Activated CD4-positive, alpha-beta memory T cell treated with anti-CD3 and anti-CD28 coated beads for 36 hours (primary cell): ENCODE measurements around the gene DRGX. TPM values are rescaled to one million over a fixed set of nuclear protein-coding genes. Genes with fewer than 3 reads are reported as not detected.

Experiments used
- CTCF ChIA-PET: fragments of 350-600 bp; sonication (Branson Sonifier 250); formaldehyde crosslinking; loops from one replicate; lab custom pipeline; 2021; ENCODE audit warnings: antibody characterized with exemption, inconsistent platforms; lab: Charles Lee
- POLR2A ChIA-PET: fragments of 350-600 bp; sonication (Branson Sonifier 250); formaldehyde crosslinking; loops from one replicate; lab custom pipeline; 2021; ENCODE audit warnings: antibody characterized with exemption; lab: Charles Lee
- DNase-seq: peaks from one replicate; pipeline ENCODE4 v3.0.0-alpha.2; 2020
- H3K27ac Mint-ChIP-seq: one replicate; pipeline ENCODE4 v1.8.0; 2021; ENCODE audit warnings: mixed read lengths
- H3K27me3 Mint-ChIP-seq: one replicate; pipeline ENCODE4 v1.8.0; 2021; ENCODE audit warnings: mixed read lengths
- H3K36me3 Mint-ChIP-seq: one replicate; pipeline ENCODE4 v1.8.0; 2021; ENCODE audit warnings: mixed read lengths
- H3K4me1 Mint-ChIP-seq: one replicate; pipeline ENCODE4 v1.8.0; 2021; ENCODE audit warnings: low read depth, mixed read lengths
- H3K4me3 Mint-ChIP-seq: one replicate; pipeline ENCODE4 v1.8.0; 2021; ENCODE audit warnings: mild to moderate bottlenecking, mixed read lengths
- H3K9me3 Mint-ChIP-seq: one replicate; pipeline ENCODE4 v1.8.0; 2021; ENCODE audit warnings: mixed read lengths
- intact Hi-C: fragments of 100-400 bp; cut with micrococcal nuclease; formaldehyde crosslinking; loops from one replicate; pipeline ENCODE4 v1.15.1; 2023
- total RNA-seq, 2 experiments: library from RNA; stranded (reverse); gene quantifications; one replicate each; pipeline ENCODE4 v1.2.3, GENCODE V29; 2021

Gene DRGX
- total RNA-seq, 2 experiments from 2014 or later, result not detected

GRCh38 chr10:49353895-49354566, 41.9 kb downstream of the DRGX start:
- Mint-ChIP-seq H3K36me3 (peaks cover 4% of the 10 kb centered on the region), H3K4me3 (no peak overlapping the region), H3K27me3 (peaks cover 4% of the 10 kb centered on the region), H3K27ac (no peak overlapping the region), H3K4me1 (peaks cover 5% of the 10 kb centered on the region), H3K9me3 (peaks cover 12% of the 10 kb centered on the region)
- ChIA-PET CTCF (no interaction called here), POLR2A (no interaction called here)
- no peak for DNase-seq
- intact Hi-C loops, result no loop called here

DNA sequence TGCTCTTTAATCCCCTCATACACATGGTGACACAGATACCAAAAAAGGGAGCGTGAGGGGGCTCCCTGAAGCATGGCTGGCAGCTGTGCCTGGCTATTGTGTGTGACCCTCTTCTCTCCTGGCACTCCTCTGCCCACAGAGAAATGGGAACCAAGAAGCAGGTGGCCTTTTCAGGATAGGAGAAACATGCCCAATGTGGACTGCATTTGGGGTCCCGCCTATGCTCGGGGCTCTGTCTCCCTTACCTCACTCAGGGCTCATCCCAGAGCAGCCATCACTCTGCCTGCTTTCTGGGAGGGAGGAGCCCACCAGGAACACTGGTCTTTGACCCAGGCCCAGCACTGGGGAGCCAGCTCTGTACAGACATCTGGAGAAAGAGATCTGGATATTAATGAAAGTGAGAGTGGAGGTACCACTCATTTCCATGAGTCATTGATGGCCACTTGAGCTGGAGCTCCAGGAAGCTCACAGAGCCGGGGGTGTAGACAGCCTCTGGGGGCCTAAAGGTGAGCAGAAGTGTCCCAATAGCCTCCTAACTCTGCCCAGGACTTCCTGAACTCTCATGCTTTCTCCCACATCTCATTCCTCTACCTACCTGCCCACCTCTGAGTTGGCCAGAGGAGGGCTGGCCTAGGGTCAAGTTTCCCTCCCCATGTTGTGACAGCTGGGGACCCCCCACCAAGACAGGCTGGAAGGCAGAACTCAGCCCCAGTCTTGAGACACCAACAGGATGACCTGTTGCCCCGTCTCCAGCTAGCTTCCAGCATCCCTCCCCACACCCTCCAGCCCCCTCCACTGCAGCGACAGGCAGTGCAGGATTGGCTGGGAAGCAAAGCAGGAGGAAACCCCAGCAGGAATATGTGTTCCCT, 42.6 kb downstream of the DRGX start:
- H3K4me3 Mint-ChIP-seq, result no peak overlapping the region
- H3K27ac Mint-ChIP-seq, result no peak overlapping the region
- peaks cover 5% of the 10 kb centered on the region for H3K4me1 Mint-ChIP-seq
- intact Hi-C loops, result no loop called here
- H3K27me3 Mint-ChIP-seq, result no peaks in the 10 kb centered on the region
- no peak for DNase-seq
- H3K36me3 Mint-ChIP-seq, result peaks cover 4% of the 10 kb centered on the region
- CTCF ChIA-PET, result no interaction called here
- POLR2A ChIA-PET, result no interaction called here
- peaks cover 12% of the 10 kb centered on the region for H3K9me3 Mint-ChIP-seq

DNA sequence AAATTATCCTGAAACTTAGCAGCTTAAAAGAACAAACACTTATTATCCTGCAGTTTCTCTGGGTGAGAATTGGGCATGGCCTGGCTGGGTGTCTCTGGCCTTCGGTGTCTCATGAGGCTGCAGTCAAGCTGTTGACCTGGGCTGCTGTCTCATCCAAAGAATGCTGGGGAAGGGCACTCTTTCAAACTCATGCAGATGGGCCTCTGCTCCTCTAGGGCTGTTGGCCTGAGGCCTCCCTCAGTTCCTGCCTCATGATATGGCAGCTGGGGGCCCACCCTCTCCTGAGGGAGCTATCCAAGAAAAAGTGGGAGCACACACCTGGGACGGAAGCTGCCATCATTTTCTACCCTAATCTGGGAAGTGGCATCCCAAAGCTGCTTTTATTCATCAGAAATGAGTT, 43.6 kb downstream of the DRGX start:
- Mint-ChIP-seq H3K27me3 (no peaks in the 10 kb centered on the region), H3K4me3 (no peak overlapping the region), H3K27ac (no peak overlapping the region), H3K4me1 (peaks cover 5% of the 10 kb centered on the region), H3K9me3 (peaks cover 12% of the 10 kb centered on the region), H3K36me3 (peaks cover 4% of the 10 kb centered on the region)
- no peak for DNase-seq
- ChIA-PET CTCF (no interaction called here), POLR2A (no interaction called here)
- intact Hi-C loops, result no loop called here

DNA sequence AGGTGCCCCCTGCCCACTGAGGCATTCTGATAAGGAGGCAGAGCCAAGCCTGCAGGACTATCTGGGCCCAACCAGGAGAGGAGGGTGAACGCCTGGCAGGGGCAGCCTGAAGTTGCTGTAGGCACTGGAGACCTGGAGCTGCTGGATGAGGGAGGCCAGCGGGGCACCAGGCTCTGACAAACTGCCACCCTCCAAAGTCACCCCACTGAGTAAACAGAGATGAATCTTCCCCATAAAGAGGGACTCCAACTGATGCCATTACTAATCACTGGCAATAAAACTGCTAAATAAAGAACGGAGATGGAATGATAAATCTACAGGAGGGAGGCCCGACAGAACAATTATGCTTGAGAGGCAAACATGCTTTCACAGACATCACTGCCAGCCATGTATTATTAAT, 44.2 kb downstream of the DRGX start:
- H3K4me1 Mint-ChIP-seq, result peaks cover 2% of the 10 kb centered on the region
- no peak overlapping the region for H3K4me3 Mint-ChIP-seq
- H3K27ac Mint-ChIP-seq, result no peak overlapping the region
- H3K9me3 Mint-ChIP-seq, result peaks cover 12% of the 10 kb centered on the region
- ChIA-PET POLR2A (no interaction called here), CTCF (no interaction called here)
- peaks cover 4% of the 10 kb centered on the region for H3K36me3 Mint-ChIP-seq
- DNase-seq, result no peak
- H3K27me3 Mint-ChIP-seq, result no peaks in the 10 kb centered on the region
- intact Hi-C loops, result no loop called here

- intact Hi-C loops, result no loop called here
- H3K4me1 Mint-ChIP-seq, result no peaks in the 10 kb centered on the region
- DNase-seq, result no peak
- ChIA-PET CTCF (no interaction called here), POLR2A (no interaction called here)
- peaks cover 4% of the 10 kb centered on the region for H3K36me3 Mint-ChIP-seq
- peaks cover 12% of the 10 kb centered on the region for H3K9me3 Mint-ChIP-seq
- H3K27ac Mint-ChIP-seq, result no peak overlapping the region
- H3K4me3 Mint-ChIP-seq, result no peak overlapping the region
- no peaks in the 10 kb centered on the region for H3K27me3 Mint-ChIP-seq
Measured at GRCh38 chr10:49350846-49351532, 44.9 kb downstream of the DRGX start.

GRCh38 chr10:49350138-49350537, 45.8 kb downstream of the DRGX start:
- H3K36me3 Mint-ChIP-seq, result peaks cover 4% of the 10 kb centered on the region
- CTCF ChIA-PET, result no interaction called here
- no peak overlapping the region for H3K4me3 Mint-ChIP-seq
- POLR2A ChIA-PET, result no interaction called here
- no peak for DNase-seq
- no peaks in the 10 kb centered on the region for H3K27me3 Mint-ChIP-seq
- H3K27ac Mint-ChIP-seq, result no peak overlapping the region
- peaks cover 12% of the 10 kb centered on the region for H3K9me3 Mint-ChIP-seq
- intact Hi-C loops, result no loop called here
- no peaks in the 10 kb centered on the region for H3K4me1 Mint-ChIP-seq

- POLR2A ChIA-PET, result no interaction called here
- Mint-ChIP-seq H3K27ac (no peak overlapping the region), H3K4me3 (no peak overlapping the region), H3K27me3 (no peaks in the 10 kb centered on the region), H3K9me3 (peaks cover 12% of the 10 kb centered on the region), H3K4me1 (no peaks in the 10 kb centered on the region), H3K36me3 (peaks cover 4% of the 10 kb centered on the region)
- intact Hi-C loops, result no loop called here
- no peak for DNase-seq
- CTCF ChIA-PET, result no interaction called here
Measured at GRCh38 chr10:49349390-49349789, 46.5 kb downstream of the DRGX start.

- Mint-ChIP-seq H3K27ac (no peak overlapping the region), H3K4me3 (no peak overlapping the region), H3K36me3 (peaks cover 4% of the 10 kb centered on the region), H3K4me1 (no peaks in the 10 kb centered on the region), H3K9me3 (peaks cover 12% of the 10 kb centered on the region), H3K27me3 (no peaks in the 10 kb centered on the region)
- intact Hi-C loops, result no loop called here
- ChIA-PET POLR2A (no interaction called here), CTCF (no interaction called here)
- no peak for DNase-seq
Measured at GRCh38 chr10:49348593-49348992, 47.3 kb downstream of the DRGX start.

GRCh38 chr10:49347827-49348226, 48.1 kb downstream of the DRGX start:
- DNase-seq, result no peak
- H3K4me1 Mint-ChIP-seq, result no peaks in the 10 kb centered on the region
- peaks cover 4% of the 10 kb centered on the region for H3K36me3 Mint-ChIP-seq
- no peaks in the 10 kb centered on the region for H3K27me3 Mint-ChIP-seq
- no peak overlapping the region for H3K27ac Mint-ChIP-seq
- intact Hi-C loops, result no loop called here
- POLR2A ChIA-PET, result no interaction called here
- H3K4me3 Mint-ChIP-seq, result no peak overlapping the region
- H3K9me3 Mint-ChIP-seq, result peaks cover 12% of the 10 kb centered on the region
- CTCF ChIA-PET, result no interaction called here

DNA sequence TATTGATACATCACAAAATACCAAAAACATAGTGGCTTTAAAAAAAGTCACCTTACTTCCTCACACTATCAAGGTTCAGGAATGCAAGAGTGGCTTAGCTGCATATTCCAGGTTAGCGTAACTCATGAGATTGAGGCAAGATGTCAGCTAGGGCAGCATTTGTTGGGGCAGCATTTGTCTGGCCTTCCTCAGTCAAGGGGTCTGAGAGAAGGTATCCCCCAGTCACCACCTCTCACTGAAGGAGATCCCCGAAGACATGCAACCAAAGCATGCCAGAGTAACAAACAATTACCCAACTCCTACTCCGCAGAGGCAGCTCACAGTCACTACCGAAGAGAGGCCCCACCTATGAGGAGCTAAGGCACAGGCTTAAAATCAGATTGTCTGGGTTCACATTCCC, 48.5 kb downstream of the DRGX start:
- no peaks in the 10 kb centered on the region for H3K4me1 Mint-ChIP-seq
- CTCF ChIA-PET, result no interaction called here
- no peak overlapping the region for H3K4me3 Mint-ChIP-seq
- DNase-seq, result no peak
- H3K27ac Mint-ChIP-seq, result no peak overlapping the region
- POLR2A ChIA-PET, result no interaction called here
- H3K27me3 Mint-ChIP-seq, result no peaks in the 10 kb centered on the region
- intact Hi-C loops, result no loop called here
- H3K36me3 Mint-ChIP-seq, result peaks cover 4% of the 10 kb centered on the region
- peaks cover 12% of the 10 kb centered on the region for H3K9me3 Mint-ChIP-seq

DNA sequence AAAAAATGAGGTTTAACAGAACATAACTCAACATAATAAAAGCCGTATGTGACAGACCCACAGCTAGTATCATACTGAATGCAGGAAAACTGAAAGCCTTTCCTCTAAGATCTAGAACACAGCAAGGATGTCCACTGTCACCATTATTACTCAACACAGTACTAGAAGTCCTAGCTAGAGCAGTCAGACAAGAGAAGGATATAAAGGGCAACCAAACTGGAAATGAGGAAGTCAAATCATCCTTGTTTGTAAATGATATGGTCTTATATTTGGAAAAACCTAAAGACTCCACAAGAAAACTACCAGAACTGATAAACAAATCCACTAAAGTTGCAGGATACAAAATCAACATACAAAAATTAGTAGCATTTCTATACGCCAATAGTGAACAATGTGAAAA, 51.0 kb downstream of the DRGX start:
- POLR2A ChIA-PET, result no interaction called here

DNA sequence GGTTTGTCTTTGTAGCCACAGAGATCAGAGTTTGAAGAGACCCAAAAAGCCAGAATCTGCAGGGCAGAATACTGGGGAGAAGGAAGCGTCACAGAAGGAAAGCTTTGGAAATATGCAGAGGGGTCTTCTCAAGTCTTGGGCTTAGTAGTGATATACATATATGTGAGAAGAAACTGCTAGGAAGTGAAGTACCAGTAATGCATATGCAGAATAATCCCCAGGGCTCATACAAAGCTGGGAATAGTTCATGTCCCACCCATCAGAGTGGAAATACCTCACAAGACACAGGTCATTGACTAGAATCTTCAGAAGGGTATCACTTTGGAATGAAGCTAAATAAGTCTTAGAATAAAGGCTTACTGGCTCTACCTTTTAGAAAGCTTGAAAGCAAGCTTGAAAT, 57.3 kb downstream of the DRGX start:
- POLR2A ChIA-PET, result interaction anchor here (0.6 kb wide), 1 partner anchor 246 kb away, joined by 3 read pairs; no protein-coding TSS in a partner anchor
- Mint-ChIP-seq H3K27me3 (peaks cover 7% of the 10 kb centered on the region), H3K9me3 (peaks cover 15% of the 10 kb centered on the region), H3K27ac (no peak overlapping the region), H3K4me3 (no peak overlapping the region), H3K36me3 (peaks cover 5% of the 10 kb centered on the region), H3K4me1 (peaks cover 10% of the 10 kb centered on the region)
- DNase-seq, result no peak
- intact Hi-C loops, result no loop called here
- CTCF ChIA-PET, result no interaction called here

More for the DNA sequence above, 51.0 kb downstream of the DRGX start:
- H3K4me3 Mint-ChIP-seq, result no peak overlapping the region
- peaks cover 3% of the 10 kb centered on the region for H3K27me3 Mint-ChIP-seq
- no peaks in the 10 kb centered on the region for H3K4me1 Mint-ChIP-seq
- no peak for DNase-seq
- H3K27ac Mint-ChIP-seq, result no peak overlapping the region
- no peaks in the 10 kb centered on the region for H3K36me3 Mint-ChIP-seq
- CTCF ChIA-PET, result no interaction called here
- intact Hi-C loops, result no loop called here
- H3K9me3 Mint-ChIP-seq, result peaks cover 5% of the 10 kb centered on the region
